ENCODE results near the gene TMEM217. TPM values are rescaled to one million over a fixed set of nuclear protein-coding genes. Genes with fewer than 3 reads are reported as not detected.
A peak's percentile ranks its signal among the peaks of the same experiment; 100 is the strongest.

Gene TMEM217
- total and polyA plus RNA-seq, 2 of the 4 experiments (the other 2 are of a cell fraction) = 1.4 to 3.5 TPM

GRCh38 chr6:37283671-37284151 is 25.8 kb upstream of the TMEM217 start:
- no peak overlapping the region for H2BK15ac ChIP-seq (ENCODE audit: low read depth, low read length)
- H4K20me1 ChIP-seq (ENCODE audit: insufficient read depth, low read length) = peaks cover 25% of the 10 kb centered on the region
- intact Hi-C loops (cut with micrococcal nuclease) = no loop called here
- no peak overlapping the region for H4K5ac ChIP-seq (ENCODE audit: low read depth, low read length)
- dilution Hi-C loops (cut with HindIII; ENCODE audit: low sequenced_read_pairs, unreplicated experiment) = no loop called here
- ChIA-PET CTCF (interaction anchor here (0.8 to 0.9 kb wide), 2 partner anchors 21 to 56 kb away, joined by 3 read pairs; no protein-coding TSS in a partner anchor), POLR2A (ENCODE audit: unreplicated experiment) (no interaction called here)
- H3K27ac ChIP-seq (ENCODE audit: insufficient read depth, low read length) = no peak overlapping the region
- in situ Hi-C loops (cut with MboI; ENCODE audit: low sequenced_read_pairs) = no loop called here
- no peak overlapping the region for H2AFZ ChIP-seq (replicated peaks; ENCODE audit: low read length, poor library complexity)
- H3K4ac ChIP-seq (ENCODE audit: low read depth, low read length) = no peak overlapping the region
- H3K56ac ChIP-seq (ENCODE audit: extremely low read depth, insufficient read depth, low read length) = no peak overlapping the region
- no peak for TF ChIP-seq ELK1 (IDR thresholded peaks at IDR 0.05; ENCODE audit: borderline replicate concordance, low read depth, low read length)
- no peak for TF ChIP-seq FOS (IDR thresholded peaks at IDR 0.05; ENCODE audit: low read depth, low read length)
- no peak for TF ChIP-seq MXI1 (IDR thresholded peaks at IDR 0.05; ENCODE audit: borderline replicate concordance, low read depth, low read length)
- TF ChIP-seq RCOR1 (IDR thresholded peaks at IDR 0.05; ENCODE audit: insufficient replicate concordance, low read length) = no peak
- no peak for TF ChIP-seq RFX5 (IDR thresholded peaks at IDR 0.05; ENCODE audit: low read depth, low read length)
- no peak for TF ChIP-seq POLR2A (IDR thresholded peaks at IDR 0.05; ENCODE audit: low read depth, low read length)
- TF ChIP-seq NFE2L2 (IDR thresholded peaks at IDR 0.05; ENCODE audit: low read depth, low read length) = no peak
- TF ChIP-seq MAFK (IDR thresholded peaks at IDR 0.05; ENCODE audit: low read depth, low read length) = no peak
- TF ChIP-seq CHD1 (IDR thresholded peaks at IDR 0.05; ENCODE audit: low read depth, low read length) = no peak
- TF ChIP-seq USF2 (IDR thresholded peaks at IDR 0.05; ENCODE audit: low read depth, low read length) = no peak
- TF ChIP-seq CEBPB (IDR thresholded peaks at IDR 0.05; ENCODE audit: low read depth, low read length) = no peak
- no peak overlapping the region for H2BK5ac ChIP-seq (ENCODE audit: low read depth, low read length, poor library complexity, severe bottlenecking)
- peaks cover 18% of the 10 kb centered on the region; the same call in 1 of the 2 replicates for H3K9me1 ChIP-seq (ENCODE audit: insufficient read depth, low read length)
- H3K79me1 ChIP-seq (ENCODE audit: low read depth in 1 of 2, low read length in 2 of 2) = peaks cover 21 to 43% of the 10 kb centered on the region in 2 experiments
- H3K27me3 ChIP-seq (ENCODE audit: control insufficient read depth, insufficient read depth, low read length) = no peaks in the 10 kb centered on the region
- no peak overlapping the region for H2AK5ac ChIP-seq (ENCODE audit: low read depth, low read length)
- BruUV-seq (replicated peaks) = no TSS peak
- H3K18ac ChIP-seq (ENCODE audit: low read depth, low read length) = no peak overlapping the region
- H3K14ac ChIP-seq (replicated peaks; ENCODE audit: low read depth, low read length) = no peak overlapping the region
- no peak overlapping the region for H3K4me3 ChIP-seq (ENCODE audit: insufficient read depth, low read depth, low read length)
- no peak overlapping the region for H3K9ac ChIP-seq (ENCODE audit: low read depth, low read length)
- H3K23ac ChIP-seq (ENCODE audit: low read depth, low read length) = no peak overlapping the region
- 40% methylated on average over 1 of the region's 3 CpGs; no CpG with 5 or more reads in 1 of the 2 experiments for WGBS, 2 experiments (ENCODE audit: extremely low coverage in 2 of 2, insufficient read length in 1 of 2)
- peaks cover 47% of the 10 kb centered on the region for H3K36me3 ChIP-seq (ENCODE audit: control insufficient read depth, insufficient read depth, low read length)
- no peaks in the 10 kb centered on the region for H3K9me3 ChIP-seq (ENCODE audit: control insufficient read depth, insufficient read depth, low read length)
- H2AK9ac ChIP-seq (replicated peaks; ENCODE audit: low read depth, low read length, poor library complexity) = no peak overlapping the region
- H3K4me2 ChIP-seq (ENCODE audit: low read depth, low read length) = no peak overlapping the region
- ATAC-seq (ENCODE audit: low read depth) = peak; percentile 48
- no peak overlapping the region for H2BK20ac ChIP-seq (ENCODE audit: low read depth, low read length)
- no peak overlapping the region for H4K91ac ChIP-seq (ENCODE audit: insufficient read depth, low read depth, low read length)
- H4K8ac ChIP-seq (ENCODE audit: low read depth in 2 of 2, low read length in 2 of 2) = no peak overlapping the region
- peaks cover 27% of the 10 kb centered on the region for H3K4me1 ChIP-seq (ENCODE audit: control insufficient read depth, insufficient read depth, low read length)
- DNase-seq = no peak
- H2BK120ac ChIP-seq (ENCODE audit: low read depth, low read length) = no peak overlapping the region

Measured in IMR-90 (cell line).